ENCODE results near the gene ATRNL1. TPM values are rescaled to one million over a fixed set of nuclear protein-coding genes. Genes with fewer than 3 reads are reported as not detected.

Gene ATRNL1
- total RNA-seq, 2 experiments from 2014 or later: not detected

DNA sequence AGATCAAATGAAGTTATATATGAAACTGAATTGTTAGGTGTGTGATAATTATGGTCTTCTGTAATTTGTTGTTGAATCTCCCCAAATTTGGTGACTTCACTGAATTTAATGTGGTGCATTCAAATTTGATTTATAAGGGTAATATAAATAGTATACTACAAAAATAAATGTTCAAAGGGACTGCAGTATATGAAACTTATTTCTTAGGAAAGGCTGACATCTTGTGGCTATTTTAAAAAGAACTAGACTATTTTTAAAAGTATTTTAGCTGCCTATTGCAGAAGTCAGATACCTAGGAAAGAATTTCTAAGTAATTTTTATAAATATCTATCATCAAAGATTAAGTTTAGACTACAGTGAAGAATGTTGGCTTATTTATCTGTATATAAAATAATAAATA lies 36.6 kb downstream of the ATRNL1 start:
- H3K36me3 ChIP-seq (ENCODE audit: insufficient read depth, low read length): no peaks in the 10 kb centered on the region
- ChIA-PET CTCF (ENCODE audit: unreplicated experiment) (no interaction called here), POLR2A (no interaction called here)
- DNase-seq (ENCODE audit: low spot score): peak; percentile 45
- H2AFZ ChIP-seq (ENCODE audit: low read length): no peak overlapping the region
- H3K4me2 ChIP-seq (ENCODE audit: low read length): no peak overlapping the region
- TF ChIP-seq, protein P1, sequence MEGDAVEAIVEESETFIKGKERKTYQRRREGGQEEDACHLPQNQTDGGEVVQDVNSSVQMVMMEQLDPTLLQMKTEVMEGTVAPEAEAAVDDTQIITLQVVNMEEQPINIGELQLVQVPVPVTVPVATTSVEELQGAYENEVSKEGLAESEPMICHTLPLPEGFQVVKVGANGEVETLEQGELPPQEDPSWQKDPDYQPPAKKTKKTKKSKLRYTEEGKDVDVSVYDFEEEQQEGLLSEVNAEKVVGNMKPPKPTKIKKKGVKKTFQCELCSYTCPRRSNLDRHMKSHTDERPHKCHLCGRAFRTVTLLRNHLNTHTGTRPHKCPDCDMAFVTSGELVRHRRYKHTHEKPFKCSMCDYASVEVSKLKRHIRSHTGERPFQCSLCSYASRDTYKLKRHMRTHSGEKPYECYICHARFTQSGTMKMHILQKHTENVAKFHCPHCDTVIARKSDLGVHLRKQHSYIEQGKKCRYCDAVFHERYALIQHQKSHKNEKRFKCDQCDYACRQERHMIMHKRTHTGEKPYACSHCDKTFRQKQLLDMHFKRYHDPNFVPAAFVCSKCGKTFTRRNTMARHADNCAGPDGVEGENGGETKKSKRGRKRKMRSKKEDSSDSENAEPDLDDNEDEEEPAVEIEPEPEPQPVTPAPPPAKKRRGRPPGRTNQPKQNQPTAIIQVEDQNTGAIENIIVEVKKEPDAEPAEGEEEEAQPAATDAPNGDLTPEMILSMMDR (conservative IDR thresholded peaks at IDR 0.05; ENCODE audit: low read length): peak; percentile 80
- TF ChIP-seq EZH2phosphoT487 (IDR thresholded peaks at IDR 0.05; ENCODE audit: borderline replicate concordance, low read depth, low read length): no peak
- no TSS peak for BruUV-seq (replicated peaks)
- no peak overlapping the region for H3K4me3 ChIP-seq (ENCODE audit: low read depth, low read length, poor library complexity, severe bottlenecking)
- no peaks in the 10 kb centered on the region for H3K4me1 ChIP-seq (ENCODE audit: insufficient read depth, low read length, poor library complexity, severe bottlenecking)
- no peaks in the 10 kb centered on the region for H3K79me2 ChIP-seq (ENCODE audit: insufficient read depth, low read depth, low read length)
- H4K20me1 ChIP-seq (ENCODE audit: insufficient read depth, low read length): no peaks in the 10 kb centered on the region
- H3K27ac ChIP-seq (ENCODE audit: low read depth, low read length, poor library complexity, severe bottlenecking): no peak overlapping the region
- no peaks in the 10 kb centered on the region for H3K9me3 ChIP-seq (ENCODE audit: low read length)
- no peaks in the 10 kb centered on the region for H3K9me2 ChIP-seq (ENCODE audit: insufficient read depth, low read length)
- intact Hi-C loops (cut with micrococcal nuclease; ENCODE audit: unreplicated experiment): loop anchor here (2.0 to 10.0 kb wide), 4 partner anchors 253 to 825 kb away; no protein-coding TSS in a partner anchor

DNA sequence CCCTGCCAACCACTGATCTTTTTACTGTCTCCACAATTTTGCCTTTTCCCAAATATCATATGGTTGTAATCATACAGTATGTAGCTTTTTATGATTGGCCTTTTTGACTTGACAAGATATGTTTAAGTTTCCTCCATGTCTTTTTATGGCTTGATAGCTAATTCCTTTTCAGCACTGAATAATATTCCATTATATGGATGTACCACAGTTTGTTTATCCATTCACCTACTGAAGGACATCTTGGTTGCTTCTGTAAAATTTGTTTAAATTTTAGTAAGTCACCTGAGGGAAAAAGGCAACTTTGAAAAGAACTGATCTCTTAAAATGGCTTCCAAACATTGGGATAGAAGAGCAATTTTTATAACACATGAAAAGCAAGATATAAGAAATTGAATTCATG lies 43.5 kb downstream of the ATRNL1 start:
- H3K4me1 ChIP-seq (ENCODE audit: insufficient read depth, low read length, poor library complexity, severe bottlenecking): no peaks in the 10 kb centered on the region
- no peak overlapping the region for H3K27ac ChIP-seq (ENCODE audit: low read depth, low read length, poor library complexity, severe bottlenecking)
- H4K20me1 ChIP-seq (ENCODE audit: insufficient read depth, low read length): no peaks in the 10 kb centered on the region
- BruUV-seq (replicated peaks): no TSS peak
- CTCF ChIA-PET (ENCODE audit: unreplicated experiment): no interaction called here
- no peak for DNase-seq (ENCODE audit: low spot score)
- H3K9me3 ChIP-seq (ENCODE audit: low read length): no peaks in the 10 kb centered on the region
- no peak overlapping the region for H3K4me2 ChIP-seq (ENCODE audit: low read length)
- H3K79me2 ChIP-seq (ENCODE audit: insufficient read depth, low read depth, low read length): no peaks in the 10 kb centered on the region
- H2AFZ ChIP-seq (ENCODE audit: low read length): no peak overlapping the region
- no peaks in the 10 kb centered on the region for H3K9me2 ChIP-seq (ENCODE audit: insufficient read depth, low read length)
- H3K36me3 ChIP-seq (ENCODE audit: insufficient read depth, low read length): no peaks in the 10 kb centered on the region
- no peak for TF ChIP-seq EZH2phosphoT487 (IDR thresholded peaks at IDR 0.05; ENCODE audit: borderline replicate concordance, low read depth, low read length)
- TF ChIP-seq, protein P1 (conservative IDR thresholded peaks at IDR 0.05; ENCODE audit: low read length): no peak
- H3K4me3 ChIP-seq (ENCODE audit: low read depth, low read length, poor library complexity, severe bottlenecking): no peak overlapping the region
- POLR2A ChIA-PET: no interaction called here
- intact Hi-C loops (cut with micrococcal nuclease; ENCODE audit: unreplicated experiment): no loop called here

DNA sequence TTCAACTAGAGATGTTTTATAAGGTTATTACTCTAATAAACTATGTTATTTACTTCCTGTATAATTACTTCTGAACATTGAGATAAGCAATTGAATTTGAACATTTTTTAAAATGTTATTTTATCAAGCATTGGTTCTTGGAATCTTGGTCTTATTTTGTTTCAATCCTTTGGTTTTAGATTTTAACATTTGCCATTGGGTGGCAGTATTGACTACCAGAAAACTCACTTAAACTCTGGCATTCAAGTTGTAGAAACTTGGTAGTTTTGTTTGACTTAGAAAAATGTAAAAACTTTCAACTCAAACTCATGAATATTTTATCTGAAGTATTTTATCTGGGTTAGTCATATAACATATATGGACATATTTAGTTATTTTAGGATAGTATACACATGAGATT lies 48.1 kb downstream of the ATRNL1 start:
- ChIA-PET CTCF (ENCODE audit: unreplicated experiment) (no interaction called here), POLR2A (interaction anchor here (1.0 kb wide), 1 partner anchor 261 kb away, joined by 3 read pairs; no protein-coding TSS in a partner anchor)
- intact Hi-C loops (cut with micrococcal nuclease; ENCODE audit: unreplicated experiment): loop anchor here (10.0 kb wide), 1 partner anchor 274 kb away; no protein-coding TSS in a partner anchor
- no peaks in the 10 kb centered on the region for H3K4me1 ChIP-seq (ENCODE audit: insufficient read depth, low read length, poor library complexity, severe bottlenecking)
- no peaks in the 10 kb centered on the region for H3K9me3 ChIP-seq (ENCODE audit: low read length)
- no peak overlapping the region for H3K4me3 ChIP-seq (ENCODE audit: low read depth, low read length, poor library complexity, severe bottlenecking)
- TF ChIP-seq, protein P1 (conservative IDR thresholded peaks at IDR 0.05; ENCODE audit: low read length): peak; percentile 79
- no peak for TF ChIP-seq EZH2phosphoT487 (IDR thresholded peaks at IDR 0.05; ENCODE audit: borderline replicate concordance, low read depth, low read length)
- no peak for DNase-seq (ENCODE audit: low spot score)
- H3K9me2 ChIP-seq (ENCODE audit: insufficient read depth, low read length): no peaks in the 10 kb centered on the region
- H3K36me3 ChIP-seq (ENCODE audit: insufficient read depth, low read length): no peaks in the 10 kb centered on the region
- H3K27ac ChIP-seq (ENCODE audit: low read depth, low read length, poor library complexity, severe bottlenecking): no peak overlapping the region
- no TSS peak for BruUV-seq (replicated peaks)
- no peaks in the 10 kb centered on the region for H4K20me1 ChIP-seq (ENCODE audit: insufficient read depth, low read length)
- no peaks in the 10 kb centered on the region for H3K79me2 ChIP-seq (ENCODE audit: insufficient read depth, low read depth, low read length)
- no peak overlapping the region for H2AFZ ChIP-seq (ENCODE audit: low read length)
- H3K4me2 ChIP-seq (ENCODE audit: low read length): no peak overlapping the region
